Stimulated activated naive CD4-positive, alpha-beta T cell treated with Interleukin-2 at 50 U/mL for 16 hours (primary cell): ENCODE results near the gene DRICH1.
A peak's percentile ranks its signal among the peaks of the same experiment; 100 is the strongest.
"Not testable (repeated sequence)": the region's sequence is repeated elsewhere in the genome, so short reads cannot be mapped to it uniquely, and the experiment has no call there.

ENCODE experiments used
- DNase-seq: peaks from one replicate; lab custom pipeline; 2025; lab: John Stamatoyannopoulos, UW

DRICH1 gene

GRCh38 chr22:23649071-23649501 is 17.0 kb upstream of the DRICH1 start:
- no peak for DNase-seq

GRCh38 chr22:23646526-23646925 is 14.4 kb upstream of the DRICH1 start:
- DNase-seq = not testable (repeated sequence)

GRCh38 chr22:23640206-23640605 is 8.1 kb upstream of the DRICH1 start:
- not testable (repeated sequence) for DNase-seq

- no peak for DNase-seq
Measured at GRCh38 chr22:23639661-23640060, 7.5 kb upstream of the DRICH1 start.

- DNase-seq = no peak
Measured at GRCh38 chr22:23638611-23639010, 6.5 kb upstream of the DRICH1 start.

GRCh38 chr22:23635291-23635690 is 3.2 kb upstream of the DRICH1 start:
- not testable (repeated sequence) for DNase-seq

- not testable (repeated sequence) for DNase-seq
Measured at GRCh38 chr22:23628056-23628743, 3.9 kb downstream of the DRICH1 start.

GRCh38 chr22:23627401-23628055 is 4.6 kb downstream of the DRICH1 start:
- peak; percentile 27 for DNase-seq

GRCh38 chr22:23626286-23626975 is 5.7 kb downstream of the DRICH1 start:
- no peak for DNase-seq

- DNase-seq = no peak
Measured at GRCh38 chr22:23622634-23623033, 9.5 kb downstream of the DRICH1 start.

GRCh38 chr22:23621916-23622315 is 10.2 kb downstream of the DRICH1 start:
- not testable (repeated sequence) for DNase-seq

- DNase-seq = no peak
Measured at GRCh38 chr22:23621082-23621780, 10.9 kb downstream of the DRICH1 start.

- DNase-seq = no peak
Measured at GRCh38 chr22:23613193-23613972, 18.7 kb downstream of the DRICH1 start.

- no peak for DNase-seq
Measured at GRCh38 chr22:23609983-23610781, 21.9 kb downstream of the DRICH1 start.

GRCh38 chr22:23608583-23608982 is 23.5 kb downstream of the DRICH1 start:
- DNase-seq = no peak

- no peak for DNase-seq
Measured at GRCh38 chr22:23606204-23607131, 25.7 kb downstream of the DRICH1 start.

- no peak for DNase-seq
Measured at GRCh38 chr22:23604939-23605712, 27.0 kb downstream of the DRICH1 start.

GRCh38 chr22:23603266-23603665 is 28.9 kb downstream of the DRICH1 start:
- no peak for DNase-seq
